ENCODE measurements around the gene HOXB5.

HOXB5 gene

DNA sequence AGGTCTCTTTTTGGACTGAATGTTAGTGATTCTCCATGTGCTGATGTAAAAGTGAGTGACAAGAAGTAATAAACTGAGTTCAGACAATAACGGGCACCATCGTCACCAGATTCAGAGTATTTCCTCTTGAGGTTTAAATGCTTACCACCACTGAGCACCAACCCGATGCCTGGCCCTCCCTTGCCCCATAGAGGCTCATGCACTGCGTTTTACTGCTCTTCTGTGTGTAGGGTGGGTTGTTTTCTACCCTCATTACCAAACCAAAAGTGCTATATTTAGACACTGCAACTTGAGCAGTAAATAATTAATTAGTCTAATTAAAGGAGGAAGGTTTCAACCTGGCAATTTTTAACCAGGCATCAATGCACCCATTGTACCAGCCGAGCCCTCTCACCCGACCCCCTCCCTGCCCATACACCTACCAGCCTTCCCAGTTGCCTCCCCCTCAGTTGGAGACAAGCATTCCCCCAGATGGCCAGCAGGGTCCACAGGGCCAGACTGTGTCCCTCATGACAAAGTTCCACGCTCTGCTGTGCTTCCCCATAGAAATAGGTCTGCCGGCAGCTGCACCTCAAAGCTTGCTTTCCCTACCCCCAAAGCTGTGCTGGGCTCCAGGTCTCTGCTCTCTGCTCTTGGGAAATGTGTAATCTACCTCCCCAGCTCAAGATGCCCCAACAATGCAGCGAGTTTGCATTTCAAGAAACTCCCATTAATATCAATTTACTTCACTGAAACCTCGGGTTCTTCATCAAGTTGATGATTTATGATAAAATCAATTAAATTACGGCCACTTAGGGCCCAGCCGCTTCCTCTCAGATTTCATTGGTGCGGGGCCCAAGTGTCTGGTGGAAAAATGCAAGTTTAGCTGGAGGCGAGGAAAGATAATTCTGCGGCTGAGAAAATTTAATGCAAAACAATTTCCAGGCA, 31.4 kb downstream of the HOXB5 start:
- H3K9me3 ChIP-seq (ENCODE audit: low read length): no peaks in the 10 kb centered on the region
- no peak overlapping the region for H3K4me2 ChIP-seq (ENCODE audit: low read length)
- no peak overlapping the region for H3K9ac ChIP-seq (ENCODE audit: low read length)
- H4K20me1 ChIP-seq (ENCODE audit: insufficient read depth, low read length): no peaks in the 10 kb centered on the region
- no peaks in the 10 kb centered on the region; the same call in 1 of the 2 replicates for H3K27me3 ChIP-seq (ENCODE audit: insufficient read depth, low read length)
- no peak for TF ChIP-seq EZH2 (IDR thresholded peaks at IDR 0.05; ENCODE audit: borderline replicate concordance, low read length)
- TF ChIP-seq, protein P1, sequence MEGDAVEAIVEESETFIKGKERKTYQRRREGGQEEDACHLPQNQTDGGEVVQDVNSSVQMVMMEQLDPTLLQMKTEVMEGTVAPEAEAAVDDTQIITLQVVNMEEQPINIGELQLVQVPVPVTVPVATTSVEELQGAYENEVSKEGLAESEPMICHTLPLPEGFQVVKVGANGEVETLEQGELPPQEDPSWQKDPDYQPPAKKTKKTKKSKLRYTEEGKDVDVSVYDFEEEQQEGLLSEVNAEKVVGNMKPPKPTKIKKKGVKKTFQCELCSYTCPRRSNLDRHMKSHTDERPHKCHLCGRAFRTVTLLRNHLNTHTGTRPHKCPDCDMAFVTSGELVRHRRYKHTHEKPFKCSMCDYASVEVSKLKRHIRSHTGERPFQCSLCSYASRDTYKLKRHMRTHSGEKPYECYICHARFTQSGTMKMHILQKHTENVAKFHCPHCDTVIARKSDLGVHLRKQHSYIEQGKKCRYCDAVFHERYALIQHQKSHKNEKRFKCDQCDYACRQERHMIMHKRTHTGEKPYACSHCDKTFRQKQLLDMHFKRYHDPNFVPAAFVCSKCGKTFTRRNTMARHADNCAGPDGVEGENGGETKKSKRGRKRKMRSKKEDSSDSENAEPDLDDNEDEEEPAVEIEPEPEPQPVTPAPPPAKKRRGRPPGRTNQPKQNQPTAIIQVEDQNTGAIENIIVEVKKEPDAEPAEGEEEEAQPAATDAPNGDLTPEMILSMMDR (IDR thresholded peaks at IDR 0.05; ENCODE audit: low read length): no peak
- no peak overlapping the region for H2AFZ ChIP-seq (ENCODE audit: low read length)
- no peaks in the 10 kb centered on the region for H3K36me3 ChIP-seq (ENCODE audit: insufficient read depth, low read length)
- H3F3A ChIP-seq (ENCODE audit: insufficient read depth, low read length): no peaks in the 10 kb centered on the region
- H3K9me2 ChIP-seq (ENCODE audit: low read depth, low read length): no peaks in the 10 kb centered on the region
- H3K79me2 ChIP-seq (ENCODE audit: insufficient read depth, low read length): no peaks in the 10 kb centered on the region
- H3K4me3 ChIP-seq (ENCODE audit: low read depth, low read length, poor library complexity, severe bottlenecking): no peak overlapping the region
- no peak overlapping the region for H3K27ac ChIP-seq (ENCODE audit: low read depth, low read length, poor library complexity, severe bottlenecking)
- H3K4me1 ChIP-seq (ENCODE audit: insufficient read depth, low read length, severe bottlenecking): no peaks in the 10 kb centered on the region

DNA sequence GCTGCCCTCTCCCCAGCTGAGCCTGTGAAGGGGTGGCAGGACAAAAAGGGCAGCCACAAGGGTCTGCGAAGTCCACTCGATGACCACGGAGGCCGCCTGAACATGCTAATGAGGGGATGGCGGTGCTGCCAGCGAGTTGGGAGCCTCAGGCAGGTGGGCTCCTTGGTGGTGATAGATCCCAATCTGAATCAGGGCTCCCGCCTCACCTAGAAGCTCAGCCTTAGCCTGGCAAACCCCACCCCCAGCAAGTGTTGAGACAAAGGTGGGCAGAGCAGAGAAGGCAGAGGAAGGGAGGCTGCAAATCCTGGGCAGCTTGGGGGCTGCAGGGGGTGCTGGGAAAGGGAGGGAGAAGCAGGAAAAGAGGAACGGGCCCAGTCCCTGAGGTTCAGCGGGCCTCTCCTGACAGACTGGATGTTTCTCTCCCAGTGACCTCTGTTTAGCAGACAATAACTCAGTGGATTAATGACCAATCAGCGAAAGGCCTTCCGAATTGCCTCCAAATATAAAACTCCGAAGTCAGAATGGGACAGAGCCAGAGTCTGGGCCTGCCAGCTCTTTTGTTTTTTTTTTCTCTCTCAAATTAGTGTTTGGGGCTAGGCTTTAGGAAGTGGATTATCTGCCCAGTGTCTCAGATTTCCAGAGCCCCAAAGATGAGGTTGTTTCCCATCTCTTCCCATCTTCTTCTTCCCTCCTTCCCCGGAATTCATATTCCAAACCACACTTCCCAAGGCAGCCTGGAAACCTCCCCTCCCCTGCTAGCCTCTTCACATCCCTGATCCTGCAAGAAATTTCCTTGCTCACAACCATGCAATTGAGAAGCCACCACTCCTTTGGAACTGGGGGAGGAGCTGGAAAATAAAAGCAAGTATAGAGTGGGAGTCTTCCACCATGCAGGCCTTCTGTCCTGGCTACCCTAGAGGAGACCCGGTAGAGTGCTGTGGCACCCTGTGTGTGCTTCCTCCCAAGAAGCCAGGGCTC, 33.5 kb downstream of the HOXB5 start:
- Histone ChIP-seq H3K4me3 (ENCODE audit: low read depth, low read length, poor library complexity, severe bottlenecking) (no peak overlapping the region), H3K27me3 (ENCODE audit: insufficient read depth, low read length) (no peaks in the 10 kb centered on the region; the same call in 1 of the 2 replicates), H3K4me1 (ENCODE audit: insufficient read depth, low read length, severe bottlenecking) (no peaks in the 10 kb centered on the region), H3F3A (ENCODE audit: insufficient read depth, low read length) (no peaks in the 10 kb centered on the region), H3K9me3 (ENCODE audit: low read length) (no peaks in the 10 kb centered on the region), H2AFZ (ENCODE audit: low read length) (no peak overlapping the region), H3K9ac (ENCODE audit: low read length) (no peak overlapping the region), H3K9me2 (ENCODE audit: low read depth, low read length) (no peaks in the 10 kb centered on the region), H4K20me1 (ENCODE audit: insufficient read depth, low read length) (no peaks in the 10 kb centered on the region), H3K27ac (ENCODE audit: low read depth, low read length, poor library complexity, severe bottlenecking) (no peak overlapping the region), H3K36me3 (ENCODE audit: insufficient read depth, low read length) (no peaks in the 10 kb centered on the region), H3K79me2 (ENCODE audit: insufficient read depth, low read length) (no peaks in the 10 kb centered on the region), H3K4me2 (ENCODE audit: low read length) (no peak overlapping the region)
- no peak for TF ChIP-seq EZH2 (IDR thresholded peaks at IDR 0.05; ENCODE audit: borderline replicate concordance, low read length)
- TF ChIP-seq, protein P1 (IDR thresholded peaks at IDR 0.05; ENCODE audit: low read length): no peak

DNA sequence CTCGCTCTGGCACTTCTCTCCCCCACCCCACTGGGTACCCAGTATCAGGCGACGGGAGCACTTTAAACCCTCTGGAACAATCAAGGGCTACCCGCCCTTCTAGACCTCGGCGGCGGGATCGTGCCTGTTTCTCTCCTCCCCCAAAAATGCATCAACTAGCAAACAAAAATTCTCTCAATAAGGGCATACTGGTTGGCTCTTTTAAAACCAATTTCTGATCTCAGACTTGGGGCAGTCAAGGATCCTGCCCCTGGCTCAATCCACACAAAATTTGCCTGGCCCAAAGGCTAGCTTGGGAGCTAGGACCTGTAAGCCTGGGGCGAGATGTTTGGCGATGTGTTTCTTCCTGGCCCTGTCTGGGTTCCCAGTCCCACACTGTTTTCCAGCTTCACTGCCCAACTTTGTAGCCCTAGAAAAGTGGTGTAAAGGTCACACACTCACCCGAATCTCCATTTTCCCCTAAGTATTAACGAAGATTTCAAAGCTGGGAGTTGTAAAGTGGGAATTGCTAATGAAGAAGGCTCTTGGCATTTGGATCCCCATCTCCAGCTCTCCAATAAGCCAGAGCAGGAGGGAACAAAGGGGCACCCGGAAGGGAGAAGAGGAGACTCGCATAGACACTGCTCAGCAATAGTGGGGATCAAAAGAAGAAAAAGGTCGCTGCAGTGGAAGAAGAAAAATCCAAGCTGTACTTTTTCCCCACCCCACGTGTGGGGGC, 34.3 kb downstream of the HOXB5 start:
- no peaks in the 10 kb centered on the region; the same call in 1 of the 2 replicates for H3K27me3 ChIP-seq (ENCODE audit: insufficient read depth, low read length)
- H3K4me1 ChIP-seq (ENCODE audit: insufficient read depth, low read length, severe bottlenecking): no peaks in the 10 kb centered on the region
- no peak overlapping the region for H2AFZ ChIP-seq (ENCODE audit: low read length)
- no peak overlapping the region for H3K4me3 ChIP-seq (ENCODE audit: low read depth, low read length, poor library complexity, severe bottlenecking)
- H3K9me3 ChIP-seq (ENCODE audit: low read length): no peaks in the 10 kb centered on the region
- H3K79me2 ChIP-seq (ENCODE audit: insufficient read depth, low read length): no peaks in the 10 kb centered on the region
- no peaks in the 10 kb centered on the region for H3K36me3 ChIP-seq (ENCODE audit: insufficient read depth, low read length)
- H3F3A ChIP-seq (ENCODE audit: insufficient read depth, low read length): no peaks in the 10 kb centered on the region
- H3K9ac ChIP-seq (ENCODE audit: low read length): no peak overlapping the region
- no peak for TF ChIP-seq EZH2 (IDR thresholded peaks at IDR 0.05; ENCODE audit: borderline replicate concordance, low read length)
- TF ChIP-seq, protein P1 (IDR thresholded peaks at IDR 0.05; ENCODE audit: low read length): no peak
- H3K9me2 ChIP-seq (ENCODE audit: low read depth, low read length): no peaks in the 10 kb centered on the region
- no peaks in the 10 kb centered on the region for H4K20me1 ChIP-seq (ENCODE audit: insufficient read depth, low read length)
- H3K4me2 ChIP-seq (ENCODE audit: low read length): no peak overlapping the region
- no peak overlapping the region for H3K27ac ChIP-seq (ENCODE audit: low read depth, low read length, poor library complexity, severe bottlenecking)
